Activated T-helper 1 cell treated with anti-CD3 and anti-CD28 coated beads, Interleukin-12 subunit alpha, Interleukin-12 subunit beta, Interleukin-2, Interleukin-4 antibody, amounts not matched to agents 30 ng/mL and 10 ng/mL and 1 ng/mL, durations not matched to agents 14 hours and 24 hours and 36 hours (primary cell): ENCODE results near the gene HSFX4. TPM values are rescaled to one million over a fixed set of nuclear protein-coding genes. Genes with fewer than 3 reads are reported as not detected.
"Not testable (repeated sequence)": the region's sequence is repeated elsewhere in the genome, so short reads cannot be mapped to it uniquely, and the experiment has no call there.

Experiments
- DNase-seq: peaks from one replicate; pipeline ENCODE4 v3.0.0; 2021; ENCODE audit warnings: low spot score
- H3K27ac Mint-ChIP-seq: one replicate; pipeline ENCODE4 v1.8.0; 2021; ENCODE audit warnings: mild to moderate bottlenecking, mixed read lengths
- H3K27me3 Mint-ChIP-seq: one replicate; pipeline ENCODE4 v1.8.0; 2022; ENCODE audit warnings: mild to moderate bottlenecking, moderate library complexity, mixed read lengths; ENCODE audit not compliant: insufficient read depth
- H3K36me3 Mint-ChIP-seq: one replicate; pipeline ENCODE4 v1.8.0; 2021; ENCODE audit warnings: low read depth, mixed read lengths
- H3K4me1 Mint-ChIP-seq: one replicate; pipeline ENCODE4 v1.8.0; 2021; ENCODE audit warnings: low read depth, mixed read lengths
- H3K4me3 Mint-ChIP-seq: one replicate; pipeline ENCODE4 v1.8.0; 2021; ENCODE audit warnings: mild to moderate bottlenecking, moderate library complexity, mixed read lengths
- H3K9me3 Mint-ChIP-seq: one replicate; pipeline ENCODE4 v1.8.0; 2021; ENCODE audit warnings: mixed read lengths
- intact Hi-C: fragments of 100-400 bp; cut with micrococcal nuclease; formaldehyde crosslinking; loops from one replicate; pipeline ENCODE4 v1.15.1; 2024
- total RNA-seq: library from RNA; stranded (reverse); gene quantifications from 2 replicates; pipeline ENCODE4 v1.2.3, GENCODE V29; 2022

HSFX4 gene, protein sequence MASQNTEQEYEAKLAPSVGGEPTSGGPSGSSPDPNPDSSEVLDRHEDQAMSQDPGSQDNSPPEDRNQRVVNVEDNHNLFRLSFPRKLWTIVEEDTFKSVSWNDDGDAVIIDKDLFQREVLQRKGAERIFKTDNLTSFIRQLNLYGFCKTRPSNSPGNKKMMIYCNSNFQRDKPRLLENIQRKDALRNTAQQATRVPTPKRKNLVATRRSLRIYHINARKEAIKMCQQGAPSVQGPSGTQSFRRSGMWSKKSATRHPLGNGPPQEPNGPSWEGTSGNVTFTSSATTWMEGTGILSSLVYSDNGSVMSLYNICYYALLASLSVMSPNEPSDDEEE
- total RNA-seq = not detected in 2 replicates

GRCh38 chrX:149929400-149929799 is at the start of gene HSFX4:
Gene HSFX4, plus strand, starts transcription at chrX:149929573. Its CDS starts 72 bp downstream, at chrX:149929645.
- not testable (repeated sequence) for H3K36me3 Mint-ChIP-seq

GRCh38 chrX:149881081-149881711 is 48.2 kb upstream of the HSFX4 start, which contains the start of gene MAGEA8:
Gene MAGEA8, plus strand, starts transcription at chrX:149881183. Its CDS starts 3,090 bp downstream, at chrX:149884273.
- Mint-ChIP-seq H3K36me3 (no peaks in the 10 kb centered on the region), H3K9me3 (no peaks in the 10 kb centered on the region), H3K27me3 (peaks cover 7% of the 10 kb centered on the region), H3K4me1 (peaks cover 8% of the 10 kb centered on the region), H3K4me3 (no peak within 1 kb of the TSS), H3K27ac (no peak within 1 kb of the TSS)
- no peak for DNase-seq
- intact Hi-C loops = no loop called here

More at GRCh38 chrX:149929400-149929799, at the start of gene HSFX4:
- intact Hi-C loops, H3K4me3 Mint-ChIP-seq, H3K27me3 Mint-ChIP-seq, H3K9me3 Mint-ChIP-seq, DNase-seq, H3K4me1 Mint-ChIP-seq: not testable (repeated sequence)
- H3K27ac Mint-ChIP-seq = peak within 1 kb of the TSS; percentile 61

DNA sequence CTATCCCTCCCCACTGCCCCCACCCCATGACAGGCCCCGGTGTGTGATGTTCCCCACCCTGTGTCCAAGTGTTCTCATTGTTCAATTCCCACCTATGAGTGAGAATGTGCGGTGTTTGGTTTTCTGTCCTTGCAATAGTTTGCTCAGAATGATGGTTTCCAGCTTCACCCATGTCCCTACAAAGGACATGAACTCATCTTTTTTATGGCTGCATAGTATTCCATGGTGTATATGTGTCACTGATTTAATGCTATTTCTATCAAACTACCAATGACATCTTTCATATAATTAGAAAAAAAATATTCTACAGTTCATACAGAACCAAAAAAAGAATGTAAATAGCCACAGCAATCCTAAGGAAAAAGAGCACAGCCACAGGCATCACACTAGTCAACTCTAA is 38.5 kb upstream of the HSFX4 start:
- H3K4me1 Mint-ChIP-seq, H3K4me3 Mint-ChIP-seq, H3K9me3 Mint-ChIP-seq: not testable (repeated sequence)

DNA sequence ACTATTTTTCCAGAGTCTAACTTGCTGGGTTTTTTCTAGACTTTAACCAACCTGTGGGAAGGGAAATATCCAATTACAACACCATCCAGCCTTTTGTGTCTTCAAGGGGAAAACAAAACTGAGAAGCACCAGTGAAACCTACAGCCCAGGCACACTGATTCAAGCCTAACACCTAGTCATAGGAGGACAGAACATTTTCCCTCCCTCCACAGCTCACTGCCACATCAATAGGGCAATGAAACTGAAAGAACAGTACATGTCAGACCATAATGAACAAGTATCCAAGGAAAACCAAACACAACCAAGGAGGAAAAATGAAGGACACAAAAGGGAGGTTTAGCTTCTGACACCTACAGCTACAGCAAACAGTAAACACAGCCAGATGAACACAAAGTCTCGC is 30.8 kb upstream of the HSFX4 start:
- no peak for DNase-seq
- Mint-ChIP-seq H3K4me3 (no peak overlapping the region), H3K9me3 (peaks cover 9% of the 10 kb centered on the region), H3K27ac (peak overlapping the region; percentile 84), H3K27me3 (no peaks in the 10 kb centered on the region), H3K36me3 (peaks cover 4% of the 10 kb centered on the region), H3K4me1 (peaks cover 10% of the 10 kb centered on the region)
- intact Hi-C loops = loop anchor here (1.0 to 2.0 kb wide), 2 partner anchors 12 to 62 kb away; no protein-coding TSS in a partner anchor

More for the DNA sequence above, 38.5 kb upstream of the HSFX4 start:
- DNase-seq, H3K27me3 Mint-ChIP-seq, H3K27ac Mint-ChIP-seq, intact Hi-C loops, H3K36me3 Mint-ChIP-seq: not testable (repeated sequence)

DNA sequence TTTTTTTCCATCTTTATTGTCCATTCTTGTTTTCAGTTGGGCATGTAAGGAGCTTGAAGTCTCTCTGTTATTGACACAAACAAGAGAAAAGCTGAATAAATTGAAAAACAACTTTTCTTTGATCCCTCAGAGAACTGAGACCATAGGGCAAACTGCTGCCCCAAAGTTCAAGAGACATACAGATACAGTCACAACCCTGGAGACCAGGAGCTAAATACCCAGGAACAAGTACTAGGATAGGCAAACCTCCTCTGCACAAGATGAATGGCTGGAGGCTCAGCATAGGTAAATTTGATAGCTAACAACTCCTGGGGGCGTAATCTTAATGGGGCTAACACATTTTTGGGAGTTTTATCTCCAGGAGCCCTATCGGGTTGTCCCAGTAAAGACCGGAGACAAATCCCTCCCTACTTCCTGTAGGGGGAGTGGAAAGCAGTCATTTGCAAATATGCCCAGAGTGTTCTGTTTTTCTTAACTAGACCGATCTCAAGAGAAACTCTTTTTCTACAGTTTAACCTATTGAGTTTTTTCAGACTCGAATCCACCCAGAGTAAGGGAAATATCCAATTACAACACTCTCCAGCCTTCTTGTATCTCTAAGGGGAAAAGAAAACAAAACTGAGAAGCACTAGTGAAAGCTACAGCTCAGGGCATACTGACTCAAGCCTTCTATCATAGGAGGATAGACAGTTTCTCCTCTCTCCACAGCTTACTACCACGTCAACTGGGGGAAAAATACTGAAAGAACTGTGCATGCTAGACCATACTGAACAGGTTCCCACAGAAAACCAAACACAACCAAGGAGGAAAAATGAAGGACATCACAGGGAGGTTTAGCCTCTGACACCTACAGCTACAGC is 25.3 kb upstream of the HSFX4 start:
- no peaks in the 10 kb centered on the region for H3K36me3 Mint-ChIP-seq
- peak overlapping the region; percentile 64 for H3K4me3 Mint-ChIP-seq
- DNase-seq = no peak
- H3K27ac Mint-ChIP-seq = peak overlapping the region; percentile 85
- H3K9me3 Mint-ChIP-seq = peaks cover under 1% of the 10 kb centered on the region
- intact Hi-C loops = no loop called here
- H3K4me1 Mint-ChIP-seq = peaks cover 19% of the 10 kb centered on the region
- H3K27me3 Mint-ChIP-seq = no peaks in the 10 kb centered on the region

DNA sequence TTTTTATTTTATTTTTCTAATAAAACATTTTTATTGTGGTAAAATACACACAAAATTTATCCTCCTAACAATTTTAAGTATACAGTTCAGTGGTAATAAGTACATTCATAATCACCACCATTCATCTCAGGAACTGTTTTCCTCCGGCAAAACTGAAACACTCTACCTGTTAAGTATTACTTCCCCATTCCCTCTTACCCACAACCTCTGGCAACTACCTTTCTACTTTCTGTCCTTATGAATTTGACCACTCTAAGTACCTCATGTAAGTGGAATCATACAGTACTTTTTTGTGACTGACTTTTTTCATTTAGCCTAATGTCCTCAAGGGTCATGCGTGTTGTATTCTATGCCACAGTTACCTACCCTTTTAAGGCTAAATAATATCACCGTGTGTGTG is 21.1 kb upstream of the HSFX4 start:
- H3K4me1 Mint-ChIP-seq = peaks cover 22% of the 10 kb centered on the region
- no peak for DNase-seq
- intact Hi-C loops = no loop called here
- no peaks in the 10 kb centered on the region for H3K27me3 Mint-ChIP-seq
- H3K9me3 Mint-ChIP-seq = no peaks in the 10 kb centered on the region
- no peak overlapping the region for H3K27ac Mint-ChIP-seq
- H3K36me3 Mint-ChIP-seq = no peaks in the 10 kb centered on the region
- no peak overlapping the region for H3K4me3 Mint-ChIP-seq

DNA sequence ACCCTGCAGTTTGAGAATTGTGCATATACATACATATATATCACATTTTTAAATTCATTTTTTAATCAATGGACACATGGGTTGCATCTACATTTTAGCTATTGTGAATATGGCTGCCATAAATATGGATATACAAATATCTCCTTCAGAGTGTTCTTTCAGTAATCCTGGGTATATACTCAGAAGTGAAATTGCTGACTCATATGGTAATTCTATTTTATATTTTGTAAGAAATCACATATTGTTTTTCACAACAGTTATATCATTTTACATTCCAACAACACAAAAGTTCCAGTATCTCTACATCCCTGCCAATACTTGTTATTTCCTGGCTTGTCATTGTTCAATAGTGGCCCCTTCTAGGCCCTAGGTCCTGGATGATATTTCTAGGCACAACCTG is 20.6 kb upstream of the HSFX4 start:
- no peak for DNase-seq
- H3K4me3 Mint-ChIP-seq = no peak overlapping the region
- H3K9me3 Mint-ChIP-seq = peaks cover 4% of the 10 kb centered on the region
- no peak overlapping the region for H3K27ac Mint-ChIP-seq
- H3K36me3 Mint-ChIP-seq = no peaks in the 10 kb centered on the region
- H3K27me3 Mint-ChIP-seq = no peaks in the 10 kb centered on the region
- peaks cover 22% of the 10 kb centered on the region for H3K4me1 Mint-ChIP-seq
- intact Hi-C loops = no loop called here

DNA sequence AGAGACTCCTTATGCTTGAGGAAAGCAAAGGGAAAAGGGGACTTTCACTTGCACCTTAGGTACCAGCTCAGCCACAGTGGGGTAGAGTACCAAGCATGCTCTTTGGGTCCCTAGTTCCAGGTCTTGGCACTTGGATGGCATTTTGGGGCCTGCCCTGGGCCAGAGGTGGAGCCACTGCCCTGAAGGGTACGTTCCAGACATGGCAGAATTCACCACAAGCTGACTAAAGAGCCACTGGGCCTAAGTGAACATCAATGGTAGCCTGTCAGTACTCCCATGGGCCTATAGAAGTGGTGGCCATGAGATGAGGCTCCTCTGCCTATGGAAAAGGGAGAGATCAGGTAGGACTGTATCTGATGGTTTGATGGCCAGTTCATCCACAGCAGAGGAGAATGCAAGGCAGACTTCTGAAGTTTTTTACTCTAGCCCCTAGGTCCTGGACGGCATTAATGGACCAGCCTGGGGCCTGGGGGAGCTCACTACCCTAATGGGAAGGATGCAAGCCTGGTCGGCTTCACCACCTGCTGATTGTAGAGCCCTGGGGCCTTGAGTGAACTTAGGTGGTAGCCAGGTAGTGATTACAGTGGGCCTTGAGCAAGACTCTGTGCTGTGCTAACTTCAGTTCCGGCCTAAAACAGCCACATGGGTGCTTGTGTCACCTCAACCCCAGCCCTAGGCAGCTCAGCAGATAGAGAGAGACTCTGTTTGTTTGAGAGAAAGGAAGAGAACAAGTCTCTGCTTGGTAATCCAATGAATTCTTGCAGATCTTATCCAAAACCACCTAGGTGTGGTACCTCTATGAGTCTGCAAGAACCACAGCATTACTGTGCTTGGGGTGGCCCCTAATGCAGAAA is 19.8 kb upstream of the HSFX4 start:
- Mint-ChIP-seq H3K9me3 (peaks cover 10% of the 10 kb centered on the region), H3K27me3 (no peaks in the 10 kb centered on the region), H3K4me3 (no peak overlapping the region), H3K36me3 (peaks cover 5% of the 10 kb centered on the region), H3K27ac (no peak overlapping the region), H3K4me1 (peaks cover 15% of the 10 kb centered on the region)
- no peak for DNase-seq
- intact Hi-C loops = loop anchor here (1.0 kb wide), 2 partner anchors 11 to 38 kb away; no protein-coding TSS in a partner anchor

- Mint-ChIP-seq H3K4me3 (no peak overlapping the region), H3K4me1 (peaks cover 12% of the 10 kb centered on the region), H3K9me3 (peaks cover 10% of the 10 kb centered on the region), H3K36me3 (peaks cover 5% of the 10 kb centered on the region), H3K27me3 (no peaks in the 10 kb centered on the region), H3K27ac (no peak overlapping the region)
- intact Hi-C loops = loop anchor here (1.0 kb wide), 2 partner anchors 12 to 39 kb away; no protein-coding TSS in a partner anchor
- DNase-seq = no peak
These were observed 19.1 kb upstream of the HSFX4 start for GRCh38 chrX:149910178-149910695.

DNA sequence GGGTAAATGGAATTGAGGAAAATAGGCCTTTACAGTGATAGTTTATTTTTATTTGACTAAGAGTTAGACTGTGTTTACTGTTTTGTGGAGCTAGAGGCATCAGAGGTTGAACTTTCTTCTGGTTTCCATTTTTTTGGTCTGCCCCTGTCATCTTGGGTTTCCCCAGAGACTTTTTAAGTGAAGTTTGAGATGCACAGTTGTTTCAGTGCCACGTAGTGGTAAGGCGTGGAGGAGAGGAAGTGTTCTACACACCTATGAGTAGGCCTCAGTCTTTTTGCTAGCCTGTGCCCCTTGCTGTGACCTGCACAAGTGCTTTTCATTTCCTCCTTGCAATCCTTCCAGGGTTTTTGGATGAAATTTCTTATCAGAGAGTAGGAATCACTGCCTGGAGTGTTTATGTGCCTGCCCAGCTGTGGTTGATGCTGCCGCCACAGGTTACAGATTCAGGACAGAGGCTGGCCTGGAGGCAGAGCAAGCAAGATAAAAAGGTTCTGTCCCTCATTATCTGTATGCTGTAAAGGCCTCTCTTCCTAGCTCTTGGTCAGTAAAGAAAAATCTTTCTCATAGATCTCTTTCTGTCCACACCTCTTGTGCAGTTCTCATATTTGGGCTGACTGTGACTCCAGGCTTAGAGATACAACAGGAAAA is 12.5 kb upstream of the HSFX4 start:
- Mint-ChIP-seq H3K27ac (peak overlapping the region; percentile 76), H3K27me3 (no peaks in the 10 kb centered on the region), H3K36me3 (peaks cover 5% of the 10 kb centered on the region), H3K9me3 (peaks cover 10% of the 10 kb centered on the region), H3K4me1 (peaks cover 20% of the 10 kb centered on the region), H3K4me3 (no peak overlapping the region)
- intact Hi-C loops = no loop called here
- peak; percentile 31 for DNase-seq

- H3K27me3 Mint-ChIP-seq, H3K36me3 Mint-ChIP-seq, H3K4me3 Mint-ChIP-seq, H3K4me1 Mint-ChIP-seq, H3K9me3 Mint-ChIP-seq, DNase-seq, intact Hi-C loops, H3K27ac Mint-ChIP-seq: not testable (repeated sequence)
These were observed 5.5 kb upstream of the HSFX4 start for GRCh38 chrX:149923836-149924235.
